HG03097 (cell line): ENCODE measurements around the gene HSBP1L1.

Experiments
- ATAC-seq: cut with Tn5 transposase; IDR thresholded peaks from one replicate; pipeline ENCODE4 v1.9.1; 2021; ENCODE audit not compliant: unreplicated experiment, low FRiP score

The HSBP1L1 gene

DNA sequence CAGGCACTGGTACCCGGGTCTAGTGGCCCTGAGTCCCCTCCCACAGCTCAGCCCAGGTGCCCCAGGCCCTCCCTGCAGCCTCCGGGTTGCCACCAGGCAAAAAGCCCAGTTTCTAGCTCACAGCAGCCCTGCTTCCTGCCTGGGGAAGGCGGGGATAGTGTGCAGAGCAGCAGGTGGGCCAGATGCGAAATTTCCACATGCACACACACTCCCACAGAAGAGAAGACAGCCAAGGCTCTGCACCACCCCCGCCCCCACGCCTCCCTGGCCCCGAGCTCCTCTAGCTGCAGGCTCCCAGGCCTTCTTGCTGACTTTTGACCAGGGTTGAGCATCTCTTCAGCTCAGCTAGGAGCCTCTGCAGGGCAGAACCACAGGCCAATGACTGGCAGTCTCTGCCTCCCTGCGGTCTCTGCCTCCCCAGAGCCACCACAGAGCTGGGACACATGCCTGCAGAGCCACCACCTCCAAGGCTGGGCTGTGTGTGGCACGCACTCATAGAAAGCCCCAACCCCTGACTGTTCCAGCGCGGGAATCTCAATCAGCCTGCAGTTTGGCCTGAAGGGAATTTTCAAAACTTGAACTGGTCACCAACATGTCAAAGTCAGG is 20.2 kb upstream of the HSBP1L1 start:
- ATAC-seq = no peak

DNA sequence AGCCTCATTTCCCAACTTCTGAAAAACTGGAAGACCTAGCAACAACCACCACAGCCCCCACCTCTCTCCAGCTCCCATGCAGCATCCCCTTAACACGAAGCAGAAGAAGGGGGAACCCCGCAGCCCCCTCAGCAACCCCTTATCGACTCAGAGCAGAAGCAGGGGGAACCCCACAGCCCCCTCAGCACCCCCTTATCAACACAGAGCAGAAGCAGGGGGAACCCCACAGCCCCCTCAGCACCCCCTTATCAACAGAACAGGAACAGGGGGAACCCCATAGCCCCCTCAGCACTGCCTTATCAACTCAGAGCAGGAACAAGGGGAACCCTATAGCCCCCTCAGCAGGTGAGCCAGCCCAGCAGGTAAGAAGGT is 19.7 kb upstream of the HSBP1L1 start:
- ATAC-seq = no peak

DNA sequence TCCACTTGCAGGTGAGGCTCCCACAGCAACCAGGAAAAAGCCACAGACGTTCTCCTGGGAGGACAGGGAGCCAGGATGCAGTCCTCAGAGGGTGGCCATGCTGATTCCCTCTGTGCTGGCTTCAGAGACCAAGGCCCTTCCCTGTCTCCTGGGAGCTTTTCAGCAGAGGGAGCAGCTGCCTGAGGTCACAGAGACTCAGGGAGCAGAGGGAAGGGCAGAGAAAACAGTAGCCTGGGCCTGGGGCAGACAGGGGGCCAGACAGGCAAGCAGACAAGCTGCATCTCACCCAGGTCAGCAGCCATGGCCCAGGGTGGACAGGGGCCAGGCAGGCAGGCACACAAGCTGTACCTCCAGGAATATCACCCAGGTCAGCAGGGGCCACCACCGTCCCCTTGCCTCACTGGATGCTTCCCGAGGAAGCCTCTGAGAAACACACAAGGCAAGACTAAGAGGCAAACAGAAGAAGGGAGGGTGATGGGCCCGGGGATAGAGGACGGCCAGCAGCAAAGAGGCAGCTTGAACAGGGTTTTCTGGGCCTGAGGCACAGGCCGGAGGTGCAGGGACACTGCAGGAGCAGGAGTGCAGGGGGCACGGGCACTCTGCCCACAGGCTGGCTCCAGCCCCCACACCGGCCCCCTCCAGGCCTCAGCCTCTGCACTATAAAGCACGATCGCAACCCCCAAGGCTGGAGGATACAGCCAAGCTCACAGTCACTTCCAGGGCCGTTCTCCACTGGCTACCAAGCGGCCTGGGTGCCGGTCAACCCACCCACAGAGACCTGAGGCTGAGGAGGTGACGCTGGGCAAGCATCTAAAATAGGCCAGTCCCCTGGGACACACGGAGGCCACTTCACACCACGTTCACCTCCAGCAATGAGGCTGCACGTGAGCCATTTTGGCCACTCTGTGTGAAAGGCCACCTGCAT is 19.1 kb upstream of the HSBP1L1 start:
- no peak for ATAC-seq

DNA sequence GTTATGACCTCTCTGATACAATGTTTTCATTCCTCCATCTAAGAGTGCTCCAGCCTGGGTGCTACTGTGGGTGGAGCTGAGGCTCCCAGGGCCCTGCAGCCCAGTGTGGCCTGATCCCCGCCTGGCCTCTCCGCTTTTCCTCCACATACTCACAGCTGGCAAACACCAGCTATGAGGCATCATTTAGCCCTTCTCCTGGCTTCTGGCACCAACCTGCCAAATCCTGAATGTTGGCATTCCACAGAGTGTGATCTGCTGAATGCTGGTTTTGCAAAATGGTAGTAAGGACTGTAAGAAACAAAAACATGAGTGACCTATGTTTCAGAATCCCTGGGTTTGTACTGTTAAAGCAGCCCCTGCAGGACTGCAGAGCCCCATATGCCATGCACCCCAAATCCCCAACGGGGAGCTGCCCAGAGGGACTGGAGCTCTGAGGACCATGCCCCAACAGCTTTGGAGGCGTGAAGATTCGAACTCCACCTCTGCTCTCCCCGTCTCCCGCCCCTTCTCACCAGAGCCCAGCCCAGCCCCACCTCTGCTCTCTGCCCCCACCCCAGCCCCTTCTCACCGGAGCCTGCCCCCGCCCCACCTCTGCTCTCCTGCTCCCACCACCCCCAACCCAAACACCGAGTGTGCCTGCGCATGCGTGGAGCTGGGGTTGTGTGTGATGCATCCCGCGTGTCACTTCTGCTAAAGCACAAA is 17.2 kb upstream of the HSBP1L1 start:
- no peak for ATAC-seq

DNA sequence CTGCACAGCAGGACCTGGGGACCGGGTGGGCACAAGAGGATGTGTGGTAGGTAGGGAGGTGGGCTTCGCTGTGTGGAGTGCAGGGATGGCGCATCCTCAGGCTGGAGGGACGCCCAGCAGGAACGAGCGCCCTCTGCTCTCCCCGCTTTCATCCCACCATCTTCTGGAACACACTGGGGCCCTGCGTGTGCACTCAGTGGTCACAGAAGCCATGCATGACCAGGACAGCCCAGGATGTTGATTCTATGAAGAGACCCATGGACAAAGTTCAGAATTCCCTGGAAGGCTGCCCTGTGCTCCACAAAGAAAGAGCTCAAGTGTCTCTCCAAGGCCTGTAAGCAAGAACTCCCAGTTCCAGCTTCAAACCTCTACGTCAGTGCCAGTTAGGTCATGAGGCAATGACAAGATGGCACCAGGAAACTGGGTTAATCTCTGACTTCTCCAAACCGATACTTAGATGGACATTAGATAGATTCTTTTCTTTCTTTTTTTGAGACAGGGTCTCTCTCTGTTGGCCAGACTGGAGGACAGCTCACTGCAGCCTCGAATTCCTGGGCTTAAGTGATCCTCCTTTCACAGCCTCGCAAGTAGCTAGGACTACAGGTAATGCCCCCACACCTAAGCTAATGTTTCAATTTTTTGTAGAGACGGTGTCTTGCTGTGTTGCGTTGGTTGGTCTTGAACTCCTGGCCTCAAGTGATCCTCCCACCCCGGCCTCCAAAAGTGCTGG is 16.4 kb upstream of the HSBP1L1 start:
- ATAC-seq = no peak

DNA sequence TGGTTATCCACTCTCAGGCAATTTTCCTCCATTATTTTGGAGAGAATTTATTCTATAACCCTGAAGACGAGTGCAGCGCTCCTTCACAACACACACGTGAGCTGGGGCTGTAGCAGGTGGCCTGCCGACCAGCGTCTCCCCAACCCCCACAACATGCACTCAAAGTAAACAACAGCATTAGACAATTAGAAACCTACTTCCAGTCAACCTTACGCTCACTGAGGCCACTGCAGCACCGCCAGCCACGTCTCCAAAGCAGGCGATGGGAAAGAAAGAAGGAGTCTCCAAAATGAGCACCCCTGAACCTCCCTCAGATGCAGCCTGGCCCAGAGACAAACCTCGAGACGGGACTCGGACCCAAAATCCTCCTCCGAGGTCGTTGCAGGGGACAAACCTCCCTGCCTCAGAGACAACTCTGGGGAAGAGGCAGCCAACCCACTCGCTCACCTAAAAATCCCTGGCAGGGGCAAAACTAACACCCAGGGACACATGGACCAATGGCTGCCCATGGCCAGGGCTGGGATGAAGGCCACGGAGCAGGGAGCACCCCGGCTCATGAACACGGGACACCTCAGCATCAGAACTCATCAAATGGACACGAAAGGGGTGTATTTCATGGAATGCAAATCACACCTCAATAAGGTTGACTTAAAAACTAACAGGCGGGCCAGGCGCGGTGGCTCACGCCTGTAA is 15.6 kb upstream of the HSBP1L1 start:
- ATAC-seq = no peak

DNA sequence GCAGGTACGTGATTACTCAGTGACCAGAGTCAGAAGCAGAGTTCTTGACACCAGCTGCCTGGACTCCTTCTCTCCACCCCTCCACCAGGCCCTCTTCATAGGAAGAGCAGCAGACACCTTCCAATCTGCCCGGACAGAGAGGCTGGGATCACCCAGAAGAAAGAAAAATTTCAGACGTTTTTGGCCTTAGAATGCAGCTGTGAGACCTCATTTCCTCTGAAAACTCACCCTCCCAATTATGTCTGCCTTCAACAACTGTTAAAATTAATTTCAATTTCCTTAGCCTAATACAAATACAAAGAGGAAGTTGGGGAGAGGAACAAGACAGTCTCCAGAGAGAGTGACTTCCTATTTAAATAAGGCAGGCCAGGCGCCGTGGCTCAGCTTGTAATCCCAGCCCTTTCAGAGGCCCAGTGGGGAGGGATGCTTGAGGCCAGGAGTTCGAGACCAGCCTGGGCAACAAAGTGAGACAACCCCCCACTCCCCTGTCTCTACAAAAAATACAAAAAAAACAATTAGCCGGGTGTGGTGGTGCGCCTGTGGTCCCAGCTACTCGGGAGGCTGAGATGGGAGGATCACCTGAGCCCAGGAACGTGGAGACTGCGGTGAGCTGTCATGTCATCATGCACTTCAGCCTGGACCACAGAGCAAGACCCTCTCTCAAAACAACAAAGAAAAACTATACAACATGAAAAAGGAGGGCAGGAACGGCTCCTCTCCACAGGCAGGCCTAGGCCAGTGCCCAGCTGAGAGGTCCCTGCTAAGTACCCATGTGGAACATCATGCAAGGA is 14.6 kb upstream of the HSBP1L1 start:
- no peak for ATAC-seq

DNA sequence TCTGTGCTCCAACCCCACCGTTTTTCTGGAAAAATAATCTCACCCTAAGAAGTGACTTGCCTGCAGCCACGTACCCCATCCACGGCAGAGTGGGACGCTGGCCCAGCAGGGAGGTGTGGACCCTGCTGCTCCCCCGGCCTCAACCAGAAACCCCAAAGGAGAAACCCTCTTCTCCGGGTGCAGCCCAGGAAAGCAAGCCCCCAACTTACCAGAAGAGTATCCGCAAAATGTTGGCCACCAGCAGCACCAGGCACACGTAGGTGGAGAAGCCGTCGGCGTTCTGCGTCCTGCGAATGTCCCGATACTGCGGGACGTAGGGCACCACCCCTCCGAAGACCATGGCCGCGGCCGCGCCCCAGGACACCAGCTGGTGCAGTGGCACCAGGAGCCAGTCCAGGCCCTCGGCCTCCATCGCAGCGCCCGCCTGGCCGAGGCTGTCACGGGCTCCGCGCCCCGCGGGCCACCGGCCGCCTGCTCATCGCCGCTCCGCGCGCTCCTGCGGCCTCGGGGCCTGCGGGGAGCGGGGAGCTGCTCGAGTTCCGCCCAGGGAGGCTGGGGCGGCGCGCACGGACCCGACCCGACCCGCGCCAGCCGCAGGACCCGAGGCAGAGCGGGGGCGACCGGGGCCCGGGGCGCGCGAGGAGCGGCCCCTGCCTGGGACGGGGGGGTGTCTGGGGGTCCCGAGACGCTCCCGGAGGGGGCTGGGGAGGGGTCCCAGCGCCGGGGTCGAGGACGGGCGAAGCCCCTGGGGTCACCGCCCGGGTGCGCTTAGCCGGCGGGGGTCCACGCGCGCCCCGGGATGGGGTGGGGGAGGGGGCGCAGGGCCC is 13.7 kb upstream of the HSBP1L1 start:
- ATAC-seq = peak; percentile 25

DNA sequence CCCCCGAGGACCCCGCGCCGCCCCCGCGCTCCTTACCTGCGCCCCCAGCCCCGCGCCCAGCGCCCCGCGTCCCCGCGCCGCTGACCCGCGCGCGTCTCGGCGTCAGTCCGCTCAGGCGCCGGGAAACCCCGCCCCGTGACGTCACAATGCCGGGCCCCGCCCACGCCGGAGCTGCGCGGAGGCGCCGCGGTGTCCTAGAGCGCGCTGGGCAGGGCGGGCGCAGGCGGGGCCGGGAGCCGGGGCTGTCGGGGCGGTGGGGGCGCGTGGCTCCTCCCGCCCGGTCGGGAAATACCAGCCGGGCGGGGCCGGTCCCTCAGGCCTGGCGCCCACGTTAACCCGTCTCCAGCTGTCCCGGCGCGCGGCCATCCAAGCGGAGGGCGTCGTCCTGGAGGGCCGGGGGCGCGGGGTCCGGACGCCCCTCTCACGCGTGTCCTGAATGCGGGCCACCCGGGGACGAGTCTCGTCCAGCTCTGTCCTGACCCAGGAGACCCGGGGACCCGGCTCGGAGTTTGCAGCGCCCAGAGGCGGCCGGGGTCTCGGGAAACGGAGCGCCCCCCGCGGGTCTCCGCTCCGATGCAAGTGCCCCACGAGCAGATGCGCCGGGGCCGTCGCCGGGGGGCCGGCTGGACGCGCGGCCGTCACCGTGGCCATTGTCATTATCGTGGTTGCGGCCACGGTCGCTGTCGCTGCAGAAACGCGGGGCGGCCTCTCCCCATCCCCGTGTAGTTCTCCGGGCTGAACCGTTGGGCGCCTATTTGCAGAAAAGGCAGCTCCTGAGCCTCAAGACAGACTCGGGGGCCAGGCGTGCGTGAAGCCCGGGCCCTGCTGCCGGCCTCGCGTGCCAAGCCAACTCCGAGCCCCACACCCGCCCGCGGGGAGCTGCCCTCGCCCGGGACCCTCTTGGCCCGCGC is 12.6 kb upstream of the HSBP1L1 start, which contains the start of gene SLC66A2:
TSS of gene SLC66A2 (minus strand) at position 109 of the 911 bp plus-strand sequence. CDS start 727 bp downstream, outside the sequence.
- ATAC-seq = peak; percentile 86

DNA sequence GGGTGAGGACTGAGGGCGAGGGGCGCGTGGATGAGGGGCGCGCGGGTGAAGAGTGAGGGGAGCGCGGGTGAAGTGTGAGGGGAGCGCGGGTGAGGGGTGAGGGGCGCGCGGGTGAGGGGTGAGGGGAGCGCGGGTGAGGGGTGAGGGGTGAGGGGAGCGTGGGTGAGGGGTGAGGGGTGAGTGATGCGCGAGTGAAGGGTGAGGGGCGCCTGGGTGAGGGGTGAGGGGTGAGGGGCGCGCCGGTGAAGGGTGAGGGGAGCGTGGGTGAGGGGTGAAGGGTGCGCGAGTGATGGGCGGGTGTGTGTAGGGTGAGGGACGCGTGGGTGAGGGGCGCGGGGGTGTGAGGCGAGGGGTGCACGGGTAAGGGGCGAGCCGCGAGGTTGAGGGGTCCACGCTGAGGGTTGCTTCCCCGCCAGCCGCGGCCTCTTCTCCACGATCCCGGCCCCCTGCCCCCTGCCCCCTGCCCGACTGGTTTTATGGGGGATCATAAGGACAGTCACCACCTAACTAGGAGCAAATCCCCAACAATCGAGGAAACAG is 11.9 kb upstream of the HSBP1L1 start:
- ATAC-seq = no peak

DNA sequence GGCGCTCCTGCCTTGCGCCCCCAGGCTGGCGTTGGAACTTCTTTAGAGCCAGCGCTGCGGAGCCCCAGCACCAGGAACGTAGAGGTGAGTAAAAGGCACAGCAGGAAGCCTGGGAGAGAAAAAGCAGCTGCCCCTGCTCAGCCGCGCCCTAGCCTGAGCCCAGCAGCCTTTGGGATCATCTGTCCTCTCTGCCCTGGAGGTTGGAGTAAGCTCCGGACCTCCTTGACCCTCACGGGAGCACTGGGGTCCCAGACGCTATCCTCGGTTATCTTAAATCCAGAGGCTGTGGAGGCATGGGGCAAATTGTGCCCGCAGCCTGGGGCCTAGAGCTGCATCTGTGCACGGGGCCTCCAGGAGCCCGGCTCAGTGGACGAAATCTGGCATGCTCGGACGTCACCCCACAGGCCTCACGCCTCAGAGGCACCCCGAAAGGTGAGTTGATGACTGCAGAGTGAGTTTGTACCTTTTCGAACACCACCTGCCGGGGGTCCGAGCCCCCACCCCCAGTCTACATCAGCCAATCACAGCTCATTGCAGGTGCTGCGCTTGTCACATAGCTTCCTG is 11.4 kb upstream of the HSBP1L1 start:
- no peak for ATAC-seq

DNA sequence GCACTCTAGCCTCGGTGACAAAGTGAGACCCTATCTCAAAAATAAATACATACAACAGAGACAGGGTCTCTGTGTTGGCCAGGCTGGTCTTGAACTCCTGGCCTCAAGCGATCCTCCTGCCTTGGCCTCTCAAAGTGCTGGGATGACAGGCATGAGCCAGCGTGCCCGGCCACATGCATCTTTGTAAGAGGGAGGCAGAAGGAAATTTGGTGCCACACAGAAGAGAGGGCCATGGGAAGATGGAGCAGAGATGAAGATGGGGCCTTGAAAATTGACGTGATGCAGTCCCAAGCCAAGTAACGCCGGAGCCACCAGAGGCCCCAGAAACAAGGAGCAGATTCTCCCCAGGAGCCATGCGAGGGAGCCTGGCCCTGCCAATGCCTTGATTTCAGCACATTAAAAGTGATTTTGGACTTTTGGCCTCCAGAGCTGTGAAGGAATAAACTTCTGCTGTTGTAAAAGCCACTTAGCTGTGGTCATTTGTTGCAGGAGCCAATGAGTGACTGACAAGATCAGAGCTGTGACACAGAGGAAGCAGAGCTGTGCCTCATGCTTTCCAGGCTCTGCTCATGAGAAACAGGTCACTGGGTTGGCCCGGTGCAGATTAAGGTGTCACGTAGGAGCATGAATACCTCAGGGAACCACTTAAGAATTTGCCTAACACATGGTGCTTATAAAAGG is 10.3 kb upstream of the HSBP1L1 start:
- no peak for ATAC-seq

DNA sequence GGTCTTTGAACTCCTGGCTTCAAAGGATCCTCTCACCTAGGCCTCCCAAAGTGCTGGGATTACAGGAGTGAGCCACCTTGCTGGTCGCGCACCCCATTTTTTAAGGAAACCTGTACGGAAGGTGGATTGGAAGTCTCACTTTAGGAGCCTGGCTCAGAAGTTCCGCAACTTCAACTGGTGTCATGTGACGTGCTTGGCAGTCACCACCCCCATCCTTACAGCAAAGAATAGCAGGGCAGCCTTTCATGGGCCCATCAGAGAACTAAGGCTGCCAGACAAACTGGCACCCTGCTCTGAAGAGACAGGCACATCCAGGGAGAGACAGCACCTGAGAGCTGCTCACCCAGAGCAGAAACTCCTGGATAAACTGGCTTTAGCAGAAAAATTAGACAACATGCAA is 9.7 kb upstream of the HSBP1L1 start:
- no peak for ATAC-seq

DNA sequence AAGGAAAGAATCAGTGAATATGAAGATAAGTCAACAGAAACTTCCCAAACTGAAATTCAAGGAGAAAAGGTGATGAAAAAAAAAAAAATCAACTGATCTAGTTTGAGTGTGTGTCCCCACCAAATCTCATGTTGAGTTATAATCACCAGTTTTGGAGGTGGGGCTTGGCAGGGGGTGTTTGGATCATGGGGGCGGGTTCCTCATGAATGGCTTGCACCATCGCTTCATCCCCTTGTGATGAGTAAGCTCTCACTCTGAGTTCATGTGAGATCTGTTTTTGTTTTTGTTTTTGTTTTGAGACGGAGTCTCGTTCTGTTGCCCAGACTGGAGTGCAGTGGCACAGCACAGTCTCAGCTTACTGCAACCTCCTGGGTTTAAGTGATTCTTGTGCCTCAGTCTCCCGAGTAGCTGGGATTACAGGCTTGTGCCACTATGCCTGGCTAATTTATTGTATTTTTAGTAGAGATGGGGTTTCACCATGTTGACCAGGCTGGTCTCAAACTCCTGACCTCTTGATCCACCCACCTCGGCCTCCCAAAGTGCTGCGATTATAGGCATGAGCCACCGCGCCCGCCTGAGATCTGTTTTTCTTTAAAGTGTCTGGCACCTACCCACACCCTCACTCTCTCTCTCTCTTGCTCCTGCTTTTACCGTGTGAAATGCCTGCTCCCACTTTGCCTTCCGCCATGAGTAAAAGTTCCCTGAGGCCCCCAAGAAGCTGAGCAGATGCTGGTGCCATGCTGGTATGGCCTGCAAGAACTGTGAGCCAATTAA is 9.0 kb upstream of the HSBP1L1 start:
- ATAC-seq = no peak

DNA sequence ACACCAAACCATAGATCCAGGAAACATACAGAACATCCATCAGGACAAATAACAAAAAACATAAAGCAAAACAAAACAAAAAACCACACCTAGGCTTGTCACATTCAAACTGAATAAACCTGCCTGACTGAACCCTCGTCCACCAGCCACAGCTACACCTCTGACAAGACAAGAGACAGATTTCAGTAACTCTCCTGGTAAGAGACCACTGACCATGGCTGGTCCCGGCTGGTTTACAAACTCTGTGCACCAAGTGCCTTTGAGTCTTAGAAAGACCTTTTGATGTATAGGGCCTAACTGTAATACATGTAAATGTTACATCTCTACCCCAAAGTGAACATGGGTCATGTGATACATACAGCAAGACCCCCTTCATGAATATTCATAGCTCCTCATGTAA is 8.2 kb upstream of the HSBP1L1 start:
- ATAC-seq = no peak

DNA sequence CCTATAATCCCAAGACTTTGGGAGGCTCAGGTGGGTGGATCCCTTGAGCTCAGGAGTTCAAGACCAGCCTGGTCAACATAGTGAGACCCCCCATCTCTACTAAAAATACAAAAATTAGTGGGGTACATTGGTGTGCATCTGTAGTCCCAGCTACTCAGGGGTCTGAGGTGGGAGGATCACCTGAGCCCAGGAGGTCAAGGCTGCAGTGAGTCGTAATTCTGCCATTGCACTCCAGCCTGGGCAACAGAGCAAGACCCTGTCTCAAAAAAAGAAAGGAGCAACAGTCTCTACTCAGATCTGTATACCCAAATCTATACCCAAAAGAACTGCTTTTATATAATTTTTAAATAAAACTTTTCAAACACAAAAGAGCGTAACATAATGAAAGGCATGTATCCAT is 5.5 kb upstream of the HSBP1L1 start:
- ATAC-seq = no peak
